Neural progenitor cell (in vitro differentiated cells): ENCODE data around the gene ATF6B. TPM values are rescaled to one million over a fixed set of nuclear protein-coding genes. Genes with fewer than 3 reads are reported as not detected.

Experiments used
- DNase-seq: peaks from one replicate; pipeline ENCODE4 v3.0.0-alpha.2; 2016; ENCODE audit warnings: low spot score
- H2AFZ ChIP-seq: fragments of 200-600 bp; sonication (generic); replicated peaks from 2 replicates; pipeline ENCODE4 v1.6.1; 2016; ENCODE audit warnings: antibody characterized with exemption
- H3F3A ChIP-seq: fragments of 200-600 bp; sonication (generic); 2 replicates; pipeline ENCODE4 v1.6.1; 2016; ENCODE audit warnings: antibody characterized with exemption, low read depth
- H3K27ac ChIP-seq: fragments of 200-600 bp; sonication (generic); 2 replicates; pipeline ENCODE4 v1.5.1; 2016; ENCODE audit warnings: mild to moderate bottlenecking
- H3K27me3 ChIP-seq: fragments of 200-600 bp; sonication (generic); 2 replicates; pipeline ENCODE4 v1.6.1; 2016; ENCODE audit warnings: mild to moderate bottlenecking, moderate library complexity
- H3K36me3 ChIP-seq: fragments of 200-600 bp; sonication (generic); 2 replicates; pipeline ENCODE4 v1.5.1; 2016
- H3K4me1 ChIP-seq: fragments of 200-600 bp; sonication (generic); 2 replicates; pipeline ENCODE4 v1.6.1; 2016; ENCODE audit warnings: mixed run types
- H3K4me2 ChIP-seq: fragments of 200-600 bp; sonication (generic); 2 replicates; pipeline ENCODE4 v1.6.1; 2016
- H3K4me3 ChIP-seq: fragments of 200-600 bp; sonication (generic); 2 replicates; pipeline ENCODE4 v1.5.1; 2016
- H3K79me2 ChIP-seq: fragments of 200-600 bp; sonication (generic); 2 replicates; pipeline ENCODE4 v1.6.1; 2016; ENCODE audit warnings: low read depth
- H3K9ac ChIP-seq: fragments of 200-600 bp; sonication (generic); 2 replicates; pipeline ENCODE4 v1.6.1; 2016
- H3K9me3 ChIP-seq: fragments of 200-600 bp; sonication (generic); 2 replicates; pipeline ENCODE4 v1.5.1; 2016; ENCODE audit warnings: low read depth
- H4K20me1 ChIP-seq: fragments of 200-600 bp; sonication (generic); 2 replicates; pipeline ENCODE4 v1.6.1; 2016; ENCODE audit warnings: low read depth
- H3K27ac Mint-ChIP-seq: 3 replicates; pipeline ENCODE4 v1.8.0; 2021; ENCODE audit warnings: mixed read lengths
- H3K27me3 Mint-ChIP-seq: 2 replicates; pipeline ENCODE4 v1.8.0; 2022; ENCODE audit warnings: low read depth, mild to moderate bottlenecking, inconsistent platforms, moderate library complexity, mixed read lengths; ENCODE audit not compliant: insufficient read depth
- H3K36me3 Mint-ChIP-seq: 3 replicates; pipeline ENCODE4 v1.8.0; 2021; ENCODE audit warnings: mixed read lengths
- H3K4me1 Mint-ChIP-seq: 3 replicates; pipeline ENCODE4 v1.8.0; 2021; ENCODE audit warnings: mixed read lengths
- H3K4me3 Mint-ChIP-seq: 3 replicates; pipeline ENCODE4 v1.8.0; 2021; ENCODE audit warnings: mild to moderate bottlenecking, moderate library complexity, mixed read lengths
- H3K9me3 Mint-ChIP-seq: 3 replicates; pipeline ENCODE4 v1.8.0; 2020; ENCODE audit warnings: mixed read lengths
- EZH2 ChIP-seq: fragments of 200-600 bp; sonication (generic); IDR thresholded peaks from 2 replicates; pipeline ENCODE4 v1.6.1; 2017; ENCODE audit warnings: antibody characterized with exemption, mild to moderate bottlenecking, moderate library complexity
- EZH2phosphoT487 ChIP-seq: fragments of 200-600 bp; sonication (generic); IDR thresholded peaks from 2 replicates; pipeline ENCODE4 v1.6.1; 2017; ENCODE audit warnings: antibody characterized with exemption
- total RNA-seq: library from RNA; depleted of rRNA; stranded (reverse); fragments of >200 nt; gene quantifications from 2 replicates; pipeline ENCODE4 v1.2.3, GENCODE V29; 2015; ENCODE audit warnings: low replicate concordance
- TF ChIP-seq, protein P1 (sequence below): fragments of 200-600 bp; sonication (generic); IDR thresholded peaks from 2 replicates; pipeline ENCODE4 v1.5.1; 2017; ENCODE audit warnings: antibody characterized with exemption, mild to moderate bottlenecking

ATF6B gene
- total RNA-seq, 1 donor from 2014 or later: 19.4 TPM

DNA sequence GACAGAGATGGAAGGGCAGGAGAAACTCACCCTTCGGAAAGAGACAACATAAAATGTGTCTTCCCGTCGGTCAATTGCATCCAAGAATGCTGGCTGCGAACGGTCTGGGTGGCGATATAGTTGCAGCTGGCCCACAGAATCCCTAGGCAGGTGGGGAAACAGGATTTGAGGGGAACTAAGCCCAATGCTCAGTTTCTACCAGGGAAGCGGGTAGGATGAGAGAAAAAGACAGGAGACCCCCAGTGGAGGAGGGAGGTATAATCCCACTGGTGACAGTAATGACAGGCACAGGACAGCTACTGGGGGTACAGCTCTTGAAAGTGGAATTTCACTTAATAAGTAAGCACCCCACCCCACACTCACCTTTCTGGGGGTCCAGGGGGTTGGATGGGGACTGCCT is 11.4 kb downstream of the ATF6B start:
- Histone ChIP-seq H4K20me1 (no peaks in the 10 kb centered on the region), H2AFZ (no peak overlapping the region), H3K4me2 (no peak overlapping the region), H3K4me3 (no peak overlapping the region), H3K9me3 (no peaks in the 10 kb centered on the region), H3K36me3 (no peaks in the 10 kb centered on the region), H3F3A (peaks cover 12% of the 10 kb centered on the region), H3K4me1 (no peaks in the 10 kb centered on the region), H3K9ac (no peak overlapping the region), H3K79me2 (no peaks in the 10 kb centered on the region), H3K27ac (no peak overlapping the region), H3K27me3 (no peaks in the 10 kb centered on the region)
- peak; percentile 54 for DNase-seq
- Mint-ChIP-seq H3K36me3 (peaks cover 8% of the 10 kb centered on the region), H3K4me3 (no peak overlapping the region), H3K9me3 (no peaks in the 10 kb centered on the region), H3K27me3 (peaks cover 7% of the 10 kb centered on the region), H3K4me1 (peaks cover 19% of the 10 kb centered on the region), H3K27ac (peak overlapping the region; percentile 63)
- TF ChIP-seq, protein P1, sequence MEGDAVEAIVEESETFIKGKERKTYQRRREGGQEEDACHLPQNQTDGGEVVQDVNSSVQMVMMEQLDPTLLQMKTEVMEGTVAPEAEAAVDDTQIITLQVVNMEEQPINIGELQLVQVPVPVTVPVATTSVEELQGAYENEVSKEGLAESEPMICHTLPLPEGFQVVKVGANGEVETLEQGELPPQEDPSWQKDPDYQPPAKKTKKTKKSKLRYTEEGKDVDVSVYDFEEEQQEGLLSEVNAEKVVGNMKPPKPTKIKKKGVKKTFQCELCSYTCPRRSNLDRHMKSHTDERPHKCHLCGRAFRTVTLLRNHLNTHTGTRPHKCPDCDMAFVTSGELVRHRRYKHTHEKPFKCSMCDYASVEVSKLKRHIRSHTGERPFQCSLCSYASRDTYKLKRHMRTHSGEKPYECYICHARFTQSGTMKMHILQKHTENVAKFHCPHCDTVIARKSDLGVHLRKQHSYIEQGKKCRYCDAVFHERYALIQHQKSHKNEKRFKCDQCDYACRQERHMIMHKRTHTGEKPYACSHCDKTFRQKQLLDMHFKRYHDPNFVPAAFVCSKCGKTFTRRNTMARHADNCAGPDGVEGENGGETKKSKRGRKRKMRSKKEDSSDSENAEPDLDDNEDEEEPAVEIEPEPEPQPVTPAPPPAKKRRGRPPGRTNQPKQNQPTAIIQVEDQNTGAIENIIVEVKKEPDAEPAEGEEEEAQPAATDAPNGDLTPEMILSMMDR: peak; percentile 58
- no peak for TF ChIP-seq EZH2phosphoT487

- Histone ChIP-seq H2AFZ (no peak overlapping the region), H3K4me2 (no peak overlapping the region), H3K4me3 (no peak overlapping the region), H4K20me1 (no peaks in the 10 kb centered on the region), H3K27me3 (no peaks in the 10 kb centered on the region), H3K36me3 (no peaks in the 10 kb centered on the region), H3K9ac (no peak overlapping the region), H3K79me2 (no peaks in the 10 kb centered on the region), H3F3A (peaks cover 12% of the 10 kb centered on the region), H3K4me1 (no peaks in the 10 kb centered on the region), H3K27ac (no peak overlapping the region), H3K9me3 (no peaks in the 10 kb centered on the region)
- H3K4me3 Mint-ChIP-seq: no peak overlapping the region
- TF ChIP-seq EZH2phosphoT487: no peak
- TF ChIP-seq, protein P1: no peak
- no peak for TF ChIP-seq EZH2
- H3K36me3 Mint-ChIP-seq: peaks cover 6% of the 10 kb centered on the region
- H3K4me1 Mint-ChIP-seq: peaks cover 19% of the 10 kb centered on the region
- H3K9me3 Mint-ChIP-seq: no peaks in the 10 kb centered on the region
- H3K27ac Mint-ChIP-seq: peak overlapping the region; percentile 37
- peaks cover 7% of the 10 kb centered on the region for H3K27me3 Mint-ChIP-seq
- no peak for DNase-seq
Measured at GRCh38 chr6:32115623-32116022, 12.4 kb downstream of the ATF6B start.

DNA sequence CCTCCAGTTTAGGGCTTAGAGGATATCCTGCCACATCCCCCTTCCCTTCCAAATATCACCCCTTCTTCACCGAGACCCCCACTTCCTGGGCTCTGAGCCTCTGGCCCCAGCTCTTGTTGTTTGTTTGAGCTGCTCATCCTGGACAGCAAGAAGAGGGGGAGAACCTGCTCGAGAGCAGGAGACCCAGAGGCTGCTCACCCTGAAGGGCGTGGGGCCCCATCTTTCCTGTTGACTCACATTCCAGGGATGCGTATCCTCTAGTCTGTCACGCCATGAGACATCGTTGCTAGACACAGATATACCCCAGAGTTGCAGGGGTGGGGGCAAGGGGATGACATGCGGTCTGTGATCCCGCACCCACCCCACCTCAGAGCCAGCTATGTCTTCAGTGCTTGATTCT is 13.2 kb downstream of the ATF6B start:
- Mint-ChIP-seq H3K4me3 (no peak overlapping the region), H3K27me3 (peaks cover 8% of the 10 kb centered on the region), H3K27ac (no peak overlapping the region), H3K9me3 (no peaks in the 10 kb centered on the region), H3K4me1 (peaks cover 19% of the 10 kb centered on the region), H3K36me3 (peaks cover 6% of the 10 kb centered on the region)
- no peak overlapping the region for H3K4me2 ChIP-seq
- H3K36me3 ChIP-seq: no peaks in the 10 kb centered on the region
- no peaks in the 10 kb centered on the region for H3K4me1 ChIP-seq
- no peak for DNase-seq
- no peak overlapping the region for H3K27ac ChIP-seq
- H3K9me3 ChIP-seq: no peaks in the 10 kb centered on the region
- H3K79me2 ChIP-seq: no peaks in the 10 kb centered on the region
- H3F3A ChIP-seq: peaks cover 10% of the 10 kb centered on the region
- TF ChIP-seq, protein P1: no peak
- no peak for TF ChIP-seq EZH2phosphoT487
- H4K20me1 ChIP-seq: no peaks in the 10 kb centered on the region
- no peak overlapping the region for H2AFZ ChIP-seq
- no peaks in the 10 kb centered on the region for H3K27me3 ChIP-seq
- H3K4me3 ChIP-seq: no peak overlapping the region
- H3K9ac ChIP-seq: no peak overlapping the region
